SIG-M5 treated with dmso at 0.1 percent for 504 hours (cell line): Measurements from ENCODE around the gene PLEKHM3.

Experiments
- DNase-seq: peaks from one replicate; lab custom pipeline; 2025; ENCODE audit not compliant: unreplicated experiment; lab: John Stamatoyannopoulos, UW

Gene PLEKHM3

GRCh38 chr2:208025037-208025813 lies at the start of gene PLEKHM3:
Gene PLEKHM3 (minus strand): TSS chr2:208025527. CDS start chr2:208001639, 23,888 bp downstream.
- DNase-seq, result peak; percentile 86

- no peak for DNase-seq
Measured at GRCh38 chr2:208074610-208075356, 49.5 kb upstream of the PLEKHM3 start.

GRCh38 chr2:208072250-208072892 lies 47.0 kb upstream of the PLEKHM3 start:
- DNase-seq, result peak; percentile 73

- DNase-seq, result no peak
Measured at GRCh38 chr2:208069186-208069585, 43.9 kb upstream of the PLEKHM3 start.

GRCh38 chr2:208066016-208066415 lies 40.7 kb upstream of the PLEKHM3 start:
- no peak for DNase-seq

- DNase-seq, result no peak
Measured at GRCh38 chr2:208065476-208065875, 40.1 kb upstream of the PLEKHM3 start.

GRCh38 chr2:208064220-208064961 lies 39.1 kb upstream of the PLEKHM3 start:
- peak; percentile 88 for DNase-seq

GRCh38 chr2:208062961-208063360 lies 37.6 kb upstream of the PLEKHM3 start:
- no peak for DNase-seq

GRCh38 chr2:208062113-208062512 lies 36.8 kb upstream of the PLEKHM3 start:
- DNase-seq, result peak; percentile 47

GRCh38 chr2:208057108-208057507 lies 31.8 kb upstream of the PLEKHM3 start:
- no peak for DNase-seq

- DNase-seq, result peak; percentile 59
Measured at GRCh38 chr2:208049441-208049840, 24.1 kb upstream of the PLEKHM3 start.

- no peak for DNase-seq
Measured at GRCh38 chr2:208049006-208049405, 23.7 kb upstream of the PLEKHM3 start.

GRCh38 chr2:208047840-208048239 lies 22.5 kb upstream of the PLEKHM3 start:
- no peak for DNase-seq

GRCh38 chr2:208046686-208047085 lies 21.4 kb upstream of the PLEKHM3 start:
- DNase-seq, result no peak

GRCh38 chr2:208042450-208042849 lies 17.1 kb upstream of the PLEKHM3 start:
- no peak for DNase-seq

- no peak for DNase-seq
Measured at GRCh38 chr2:208042041-208042440, 16.7 kb upstream of the PLEKHM3 start.

GRCh38 chr2:208040199-208041171 lies 15.2 kb upstream of the PLEKHM3 start:
- DNase-seq, result peak; percentile 79

- DNase-seq, result no peak
Measured at GRCh38 chr2:208039376-208040110, 14.2 kb upstream of the PLEKHM3 start.
